SKM-1 (cell line): Measurements from ENCODE around the gene ALG6.
"Not testable (repeated sequence)": the region's sequence is repeated elsewhere in the genome, so short reads cannot be mapped to it uniquely, and the experiment has no call there.

Source experiments
- DNase-seq: peaks from one replicate; lab custom pipeline; 2025; ENCODE audit not compliant: unreplicated experiment; lab: John Stamatoyannopoulos, UW

ALG6 gene

DNA sequence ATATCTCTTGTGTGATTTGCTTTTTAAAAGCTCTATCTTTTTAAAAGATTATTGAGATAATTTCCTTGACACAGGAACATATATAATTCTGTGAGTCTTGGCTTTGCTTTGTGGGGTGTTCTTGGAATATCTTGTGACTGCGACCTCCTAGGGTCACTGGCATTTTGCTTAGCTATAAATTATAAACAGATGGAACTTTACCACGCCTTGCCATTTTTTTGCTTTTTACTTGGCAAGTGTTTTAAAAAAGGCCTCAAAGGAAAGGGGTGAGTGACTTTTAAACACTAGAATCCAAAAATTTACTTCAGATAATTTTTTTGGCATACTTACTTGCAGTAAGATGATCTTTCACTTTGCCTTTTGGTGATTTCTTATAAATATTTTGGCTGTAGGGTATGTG, 43.6 kb downstream of the ALG6 start:
- DNase-seq, result no peak

DNA sequence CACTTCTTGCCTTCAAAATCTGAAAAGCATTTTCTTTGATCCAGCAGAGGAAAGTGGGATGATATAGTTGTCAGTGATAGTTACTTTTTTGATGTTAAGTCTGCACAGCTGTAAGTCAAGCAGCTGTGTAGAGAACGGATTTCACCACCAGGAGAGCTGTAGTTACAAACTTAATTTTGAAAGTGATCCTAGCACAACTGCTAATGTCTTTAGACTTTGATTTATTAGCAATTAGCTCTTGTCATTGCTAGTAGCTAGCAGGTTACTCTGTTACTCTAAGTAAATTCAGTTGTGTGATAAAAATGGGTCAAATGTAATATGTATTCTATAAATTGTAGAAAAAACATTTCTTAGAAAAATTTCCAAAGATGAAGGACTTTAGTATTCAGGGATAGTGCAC, 46.0 kb downstream of the ALG6 start:
- DNase-seq, result no peak

GRCh38 chr1:63414691-63415365, 47.4 kb downstream of the ALG6 start:
- DNase-seq, result no peak

DNA sequence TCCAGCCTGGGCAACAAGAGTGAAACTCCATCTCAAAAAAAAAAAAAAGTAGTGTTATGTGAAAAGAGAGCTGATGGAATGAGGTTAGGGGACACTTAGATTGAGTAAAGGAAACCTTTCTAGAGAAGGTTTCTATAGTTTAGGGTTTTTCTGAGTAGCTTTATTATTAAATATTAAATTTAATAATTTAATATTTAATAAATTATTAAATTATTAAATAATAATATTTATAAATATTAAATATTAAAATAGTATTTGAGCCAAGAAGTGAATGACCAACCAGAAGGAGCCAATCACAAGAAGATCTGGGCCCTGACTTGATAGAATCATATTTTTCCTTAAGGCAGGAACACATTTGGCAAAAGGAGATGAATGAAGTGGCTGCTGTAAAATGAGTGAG, 50.7 kb downstream of the ALG6 start:
- DNase-seq, result no peak

DNA sequence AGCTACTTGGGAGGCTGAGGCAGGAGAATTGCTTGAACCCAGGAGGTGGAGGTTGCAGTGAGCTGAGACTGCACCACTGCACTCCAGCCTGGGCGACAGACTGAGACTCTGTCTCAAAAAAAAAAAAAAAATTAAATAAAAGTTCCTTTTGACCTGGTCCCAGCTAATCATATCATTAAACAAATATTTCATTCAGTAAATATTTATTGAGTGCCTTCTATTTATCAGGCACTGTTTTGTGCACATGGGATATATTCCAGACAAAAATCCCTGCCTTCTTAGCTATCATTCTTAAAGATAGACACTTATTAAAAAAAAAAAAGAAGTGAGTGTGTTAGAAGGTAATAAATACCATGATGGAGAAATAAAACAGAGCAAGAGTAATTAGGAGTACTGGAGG, 53.3 kb downstream of the ALG6 start:
- not testable (repeated sequence) for DNase-seq

DNA sequence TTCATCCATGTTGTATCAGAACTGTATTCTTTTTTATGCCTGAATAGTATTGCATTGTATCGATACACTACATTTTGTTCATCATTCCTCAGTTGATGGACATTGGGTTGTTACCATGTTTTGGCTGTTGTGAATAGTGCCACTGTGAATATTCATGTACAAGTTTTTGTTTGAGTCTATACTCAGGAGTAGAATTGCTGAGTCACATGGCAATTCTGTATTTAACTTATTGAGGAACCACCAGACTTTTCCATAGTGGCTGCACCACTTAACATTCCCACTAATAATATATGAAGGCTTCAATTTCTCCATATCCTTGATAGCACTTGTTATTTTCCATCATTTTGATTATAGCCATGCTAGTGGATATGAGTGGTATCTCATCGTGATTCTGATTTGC, 56.2 kb downstream of the ALG6 start:
- no peak for DNase-seq

DNA sequence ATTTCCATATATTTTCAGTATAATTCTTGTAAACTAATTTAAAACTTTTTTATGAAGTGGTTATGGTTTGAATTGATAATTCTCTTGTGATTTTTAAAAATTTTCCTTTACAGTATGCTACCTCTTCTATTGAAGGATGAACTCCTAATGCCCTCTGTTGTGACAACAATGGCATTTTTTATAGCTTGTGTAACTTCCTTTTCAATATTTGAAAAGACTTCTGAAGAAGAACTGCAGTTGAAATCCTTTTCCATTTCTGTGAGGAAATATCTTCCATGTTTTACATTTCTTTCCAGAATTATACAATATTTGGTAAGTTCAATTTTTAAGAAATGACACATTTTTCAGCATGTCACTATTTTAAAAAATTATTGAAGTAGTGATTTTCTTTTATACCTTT, 61.4 kb downstream of the ALG6 start:
- DNase-seq, result no peak

- no peak for DNase-seq
Measured at GRCh38 chr1:63429281-63429680, 61.9 kb downstream of the ALG6 start.

DNA sequence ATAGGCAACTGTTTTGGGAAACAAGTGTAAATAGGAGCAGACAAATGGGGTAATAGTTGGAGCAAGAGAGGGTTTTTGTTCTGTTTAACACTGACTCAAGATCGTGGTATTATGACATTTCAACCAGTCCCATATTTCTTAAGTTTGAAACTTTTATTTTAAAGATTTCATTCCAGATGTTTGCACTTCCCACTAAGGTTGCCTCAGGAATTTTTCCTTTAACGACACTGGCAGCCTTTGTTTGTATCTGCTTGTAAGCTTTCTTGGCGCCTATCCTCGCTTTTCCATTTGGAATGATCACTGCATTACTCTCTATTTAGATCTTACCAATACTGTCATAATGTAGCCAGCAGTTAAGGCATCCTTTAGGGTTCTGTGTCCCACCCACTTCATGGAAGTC, 67.7 kb downstream of the ALG6 start:
- no peak for DNase-seq

GRCh38 chr1:63442141-63442475, 74.7 kb downstream of the ALG6 start:
- no peak for DNase-seq

DNA sequence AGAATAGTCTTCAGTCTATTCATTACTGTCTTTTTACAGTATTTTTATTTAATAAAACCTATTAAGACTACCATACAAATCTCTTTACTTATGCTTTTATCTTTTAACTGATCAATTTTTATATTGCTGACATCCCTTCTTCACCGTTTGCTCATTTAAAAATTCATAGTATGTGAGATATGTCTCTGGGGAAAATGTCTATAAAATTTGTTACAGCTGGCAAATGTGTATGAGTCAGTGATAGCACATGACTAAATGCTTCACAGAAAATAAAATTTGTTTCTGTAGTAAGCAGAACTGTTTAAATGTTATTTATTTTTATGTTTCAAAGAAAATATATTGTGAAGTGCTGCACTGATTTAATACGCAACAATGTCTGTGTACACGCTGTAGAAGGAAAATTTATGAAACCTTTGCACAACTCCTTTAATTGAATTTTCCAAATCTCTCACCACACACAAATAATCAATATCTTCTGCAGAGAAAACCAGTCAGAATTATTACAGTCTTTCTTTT, 81.4 kb downstream of the ALG6 start:
- no peak for DNase-seq

GRCh38 chr1:63450416-63450815, 83.0 kb downstream of the ALG6 start:
- no peak for DNase-seq

- no peak for DNase-seq
Measured at GRCh38 chr1:63453232-63453631, 85.8 kb downstream of the ALG6 start.

DNA sequence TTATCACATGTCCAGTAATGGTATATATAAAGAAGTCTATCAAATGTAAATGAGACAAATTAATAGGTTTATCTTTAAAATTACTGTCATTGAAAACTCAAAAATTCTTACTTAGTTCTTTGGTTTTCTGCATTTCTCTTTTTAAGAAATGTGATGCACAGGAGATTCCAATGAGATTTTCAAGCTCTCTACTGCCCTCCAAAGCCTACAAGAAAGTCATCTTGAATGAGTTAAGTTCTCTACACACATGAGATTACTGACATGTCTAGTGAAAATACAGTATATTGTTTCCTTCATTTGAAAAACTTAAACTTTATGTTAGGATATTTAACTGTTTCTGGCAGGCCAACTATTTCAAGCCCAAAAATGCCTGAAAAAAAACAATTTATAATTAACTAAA, 86.8 kb downstream of the ALG6 start:
- no peak for DNase-seq

DNA sequence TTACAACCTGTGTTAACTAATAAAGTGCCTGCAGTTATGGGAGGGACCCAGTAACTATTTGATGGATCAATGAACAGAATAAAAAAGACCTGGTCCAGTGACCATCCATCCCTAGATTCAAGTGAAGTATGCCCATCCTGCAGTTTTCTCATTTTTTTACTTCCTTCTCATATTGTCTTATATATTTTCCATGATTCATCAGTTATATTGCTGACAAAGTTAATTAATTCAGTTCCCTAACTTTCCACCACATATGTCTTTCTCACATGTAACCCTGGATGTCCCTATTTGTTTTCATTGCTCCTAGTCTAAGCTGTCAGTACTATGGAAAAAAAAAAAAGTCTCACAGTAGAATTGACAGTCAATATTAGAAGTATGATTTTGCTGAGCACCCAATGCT, 91.3 kb downstream of the ALG6 start:
- DNase-seq, result no peak

DNA sequence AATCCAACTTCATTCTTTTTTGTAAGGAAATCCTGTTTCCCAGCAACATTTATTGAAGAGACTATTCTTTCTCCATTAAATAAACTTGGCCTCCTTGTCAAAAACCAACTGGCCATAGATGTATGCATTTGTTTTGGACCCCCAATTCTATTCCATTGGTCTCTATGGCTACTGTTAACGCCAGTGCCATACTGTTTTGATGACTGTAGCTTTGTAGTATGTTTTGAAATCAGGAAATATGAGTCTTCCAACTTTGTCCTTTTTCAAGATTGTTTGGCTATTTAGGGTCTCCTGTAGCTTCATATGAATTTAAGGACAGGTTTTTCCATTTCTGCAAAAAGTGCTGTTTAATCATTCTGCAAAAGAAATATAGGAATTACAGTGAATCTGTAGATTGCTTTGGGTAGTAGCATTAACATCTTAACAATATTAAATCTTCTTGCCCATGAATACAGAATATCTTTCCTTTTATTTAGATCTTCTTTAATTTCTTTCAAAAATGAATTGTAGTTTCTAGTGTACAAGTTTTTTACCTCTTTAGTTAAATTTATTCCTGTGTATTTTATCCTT, 94.3 kb downstream of the ALG6 start:
- no peak for DNase-seq

GRCh38 chr1:63463248-63463647, 95.8 kb downstream of the ALG6 start:
- DNase-seq, result peak; percentile 7

DNA sequence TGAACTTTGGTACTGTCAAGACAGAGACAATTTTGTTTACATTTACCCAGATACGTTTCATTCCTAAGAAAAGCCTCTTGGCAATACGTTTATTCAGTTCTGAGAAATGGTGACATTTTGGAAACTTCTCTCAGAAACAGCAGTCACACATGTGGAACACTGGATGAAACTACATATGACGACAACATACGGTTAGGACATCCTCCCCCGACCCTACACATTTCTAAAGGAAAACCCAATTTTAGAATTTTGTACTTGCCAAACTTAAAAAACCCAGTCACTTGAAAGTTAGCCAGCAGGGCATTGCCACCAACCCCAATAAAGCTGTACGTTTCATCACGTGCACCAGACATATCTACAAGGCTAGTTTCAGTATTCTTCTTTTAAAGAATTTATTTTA, 98.8 kb downstream of the ALG6 start:
- no peak for DNase-seq

GRCh38 chr1:63466759-63467158, 99.3 kb downstream of the ALG6 start:
- no peak for DNase-seq

GRCh38 chr1:63468683-63469082, 101.3 kb downstream of the ALG6 start:
- DNase-seq, result not testable (repeated sequence)

GRCh38 chr1:63475761-63476160, 108.3 kb downstream of the ALG6 start:
- no peak for DNase-seq

DNA sequence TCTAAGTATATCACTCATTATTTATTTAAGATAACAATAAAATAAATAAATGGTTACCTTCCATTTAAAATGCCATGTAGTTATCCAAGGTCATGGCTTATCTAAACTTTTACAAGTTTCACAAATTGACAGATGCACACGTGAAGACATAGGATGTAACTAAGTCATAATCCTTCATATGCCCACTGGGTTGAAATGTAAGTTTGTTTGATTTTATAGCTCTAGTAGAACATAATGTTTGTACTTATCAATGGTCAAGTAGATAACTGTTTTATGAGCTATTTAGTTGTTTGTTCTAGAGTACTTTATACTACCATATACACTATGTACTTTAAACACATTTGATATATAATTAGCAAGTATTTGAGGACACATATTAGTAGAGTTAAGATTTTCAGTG, 112.6 kb downstream of the ALG6 start:
- no peak for DNase-seq

DNA sequence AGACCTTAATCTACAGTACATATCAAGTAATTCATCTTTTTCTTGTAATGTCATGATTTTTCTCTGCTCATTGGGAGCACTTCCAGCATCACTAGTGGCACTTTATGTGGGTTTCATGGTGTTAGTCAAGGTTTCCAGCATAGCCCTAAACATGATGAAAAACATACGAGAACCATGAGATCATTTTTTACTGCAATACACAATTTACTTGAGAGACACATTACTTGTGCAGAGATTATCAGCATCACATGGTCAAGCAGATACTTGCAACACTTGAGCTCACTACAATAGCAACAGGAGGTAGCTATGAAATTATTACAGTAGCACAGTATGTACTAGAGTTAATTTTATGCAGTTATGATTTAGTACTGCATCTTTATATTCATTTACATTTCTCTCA, 119.2 kb downstream of the ALG6 start:
- DNase-seq, result no peak
